DOHH2 (cell line): ENCODE data around the gene ZNRF2.

Experiments
- H3F3A ChIP-seq: fragments of 200-600 bp; sonication (generic), shearing (Covaris generic); 2 replicates; pipeline ENCODE4 v1.6.0; 2016; ENCODE audit warnings: antibody characterized with exemption, mild to moderate bottlenecking; ENCODE audit not compliant: control insufficient read depth, insufficient read depth
- H3K27ac ChIP-seq: fragments of 200-600 bp; sonication (generic); 2 replicates; pipeline ENCODE4 v1.5.1; 2014; ENCODE audit warnings: low read depth, mild to moderate bottlenecking, low read length, moderate library complexity
- H3K27me3 ChIP-seq: fragments of 200-600 bp; sonication (generic); 2 replicates; pipeline ENCODE4 v1.6.1; 2014; ENCODE audit warnings: mild to moderate bottlenecking, low read length, mixed read lengths; ENCODE audit not compliant: control insufficient read depth
- H3K36me3 ChIP-seq: fragments of 200-600 bp; sonication (generic); 2 replicates; pipeline ENCODE4 v1.6.1; 2014; ENCODE audit warnings: mild to moderate bottlenecking, low read length, moderate library complexity, mixed read lengths; ENCODE audit not compliant: control insufficient read depth
- H3K4me1 ChIP-seq: fragments of 200-600 bp; sonication (generic); 2 replicates; pipeline ENCODE4 v1.6.1; 2014; ENCODE audit warnings: mild to moderate bottlenecking, low read length, mixed read lengths; ENCODE audit not compliant: control insufficient read depth
- H3K4me2 ChIP-seq: fragments of 200-600 bp; sonication (generic); 2 replicates; pipeline ENCODE4 v1.6.0; 2014; ENCODE audit warnings: mild to moderate bottlenecking, low read length, moderate library complexity
- H3K4me3 ChIP-seq: fragments of 200-600 bp; sonication (generic); 2 replicates; pipeline ENCODE4 v1.5.1; 2014; ENCODE audit warnings: mild to moderate bottlenecking, low read length, mixed read lengths
- H3K79me2 ChIP-seq: fragments of 200-600 bp; sonication (generic); 2 replicates; pipeline ENCODE4 v1.6.1; 2014; ENCODE audit warnings: mild to moderate bottlenecking, low read length, mixed read lengths; ENCODE audit not compliant: control insufficient read depth
- H3K9me2 ChIP-seq: fragments of 200-600 bp; sonication (generic); replicated peaks from 2 replicates; pipeline ENCODE4 v1.6.1; 2014; ENCODE audit warnings: mild to moderate bottlenecking, low read length, mixed read lengths; ENCODE audit not compliant: control insufficient read depth
- H3K9me3 ChIP-seq: fragments of 200-600 bp; sonication (generic); 2 replicates; pipeline ENCODE4 v1.6.1; 2014; ENCODE audit warnings: antibody characterized with exemption, low read length, mixed read lengths; ENCODE audit not compliant: control insufficient read depth, insufficient read depth
- H4K20me1 ChIP-seq: fragments of 200-600 bp; sonication (generic); 2 replicates; pipeline ENCODE4 v1.6.0; 2014; ENCODE audit warnings: low read depth, mild to moderate bottlenecking, antibody characterized with exemption, low read length, moderate library complexity; ENCODE audit not compliant: control insufficient read depth, insufficient read depth
- CTCF ChIP-seq: fragments of 200-600 bp; sonication (generic); IDR thresholded peaks from one replicate; pipeline ENCODE4 v1.5.1; 2014; ENCODE audit warnings: antibody characterized with exemption, mild to moderate bottlenecking, low read depth, low read length; ENCODE audit not compliant: poor library complexity, severe bottlenecking
- EZH2phosphoT487 ChIP-seq: fragments of 200-600 bp; sonication (generic); IDR thresholded peaks from 2 replicates; pipeline ENCODE4 v1.6.1; 2017; ENCODE audit warnings: borderline replicate concordance, mild to moderate bottlenecking, antibody characterized with exemption, low read length, moderate library complexity, mixed read lengths

The ZNRF2 gene

DNA sequence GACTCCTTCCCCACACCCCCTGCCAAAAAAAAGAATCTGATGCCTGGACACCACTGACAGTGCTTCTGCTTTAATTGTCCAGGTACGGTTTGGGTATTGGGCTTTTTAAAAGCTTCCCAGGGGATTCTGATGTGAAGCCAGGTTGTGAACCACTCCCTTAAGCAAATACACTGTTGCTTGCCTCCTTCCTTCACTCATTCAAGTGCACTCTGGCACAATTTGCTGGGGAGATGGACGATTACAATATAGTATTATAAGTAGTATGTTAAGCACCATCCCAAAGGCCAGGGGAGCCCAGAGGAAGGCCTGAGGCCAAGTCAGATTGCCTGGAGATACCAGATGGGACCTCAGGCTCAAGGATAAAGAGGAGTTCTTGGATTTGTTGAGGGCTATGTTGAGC is 12.3 kb upstream of the ZNRF2 start:
- Histone ChIP-seq H3K79me2 (no peaks in the 10 kb centered on the region), H3K27me3 (no peaks in the 10 kb centered on the region), H3K36me3 (no peaks in the 10 kb centered on the region; the same call in 1 of the 2 replicates), H3K4me2 (no peak overlapping the region), H3F3A (peaks cover 9% of the 10 kb centered on the region), H4K20me1 (no peaks in the 10 kb centered on the region), H3K9me2 (no peaks in the 10 kb centered on the region), H3K9me3 (no peaks in the 10 kb centered on the region), H3K4me1 (peaks cover 50% of the 10 kb centered on the region), H3K4me3 (no peak overlapping the region), H3K27ac (no peak overlapping the region)
- TF ChIP-seq CTCF (no peak), EZH2phosphoT487 (no peak)

DNA sequence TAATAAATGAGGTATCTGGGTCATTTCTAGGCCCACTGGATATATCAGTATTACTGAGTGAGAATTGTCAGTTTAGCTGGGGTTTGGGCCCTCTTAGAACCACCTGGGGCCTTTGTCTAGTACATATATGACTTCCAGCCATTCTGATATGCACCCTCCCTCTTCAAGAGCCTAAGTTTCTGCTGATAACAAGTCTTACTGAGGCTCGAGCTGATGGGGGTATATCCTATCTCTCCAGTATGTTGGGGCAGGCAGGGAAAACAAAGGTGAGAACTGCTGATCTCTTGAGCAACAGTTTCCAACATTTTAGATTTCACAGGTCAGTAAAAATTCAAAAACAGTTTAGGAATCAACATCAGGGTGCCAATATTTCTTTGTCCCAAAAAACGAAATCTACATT is 10.8 kb upstream of the ZNRF2 start:
- H4K20me1 ChIP-seq: no peaks in the 10 kb centered on the region
- H3F3A ChIP-seq: peaks cover 9% of the 10 kb centered on the region
- peak overlapping the region; percentile 81 for H3K27ac ChIP-seq
- no peaks in the 10 kb centered on the region for H3K79me2 ChIP-seq
- H3K9me3 ChIP-seq: no peaks in the 10 kb centered on the region
- TF ChIP-seq EZH2phosphoT487 (no peak), CTCF (no peak)
- no peaks in the 10 kb centered on the region for H3K27me3 ChIP-seq
- no peaks in the 10 kb centered on the region; the same call in 1 of the 2 replicates for H3K36me3 ChIP-seq
- H3K4me2 ChIP-seq: peak overlapping the region; percentile 71
- peaks cover 64% of the 10 kb centered on the region for H3K4me1 ChIP-seq
- peak overlapping the region; percentile 54 for H3K4me3 ChIP-seq
- H3K9me2 ChIP-seq: no peaks in the 10 kb centered on the region

DNA sequence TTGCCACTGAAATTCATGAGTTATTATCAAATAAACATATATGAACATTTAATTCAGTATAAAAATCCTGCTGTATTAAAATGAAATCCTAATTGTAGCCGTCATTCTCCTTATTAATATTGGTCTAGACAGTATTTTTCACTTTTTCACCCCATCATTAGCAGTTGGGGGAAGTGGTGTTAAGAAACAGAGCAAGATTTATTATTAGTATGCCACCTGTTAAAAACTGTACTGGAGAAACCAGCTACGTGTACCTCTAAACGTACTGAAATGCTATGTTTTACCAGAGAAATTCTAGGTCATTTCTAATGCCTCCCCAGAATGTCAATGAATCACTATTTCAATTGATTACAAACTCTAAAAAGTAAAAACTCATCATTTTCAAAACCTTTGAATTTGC is 9.8 kb upstream of the ZNRF2 start:
- H3K4me3 ChIP-seq: peak overlapping the region; percentile 54
- H3K79me2 ChIP-seq: no peaks in the 10 kb centered on the region
- H3K4me2 ChIP-seq: peak overlapping the region; percentile 71
- no peak for TF ChIP-seq EZH2phosphoT487
- no peak for TF ChIP-seq CTCF
- no peaks in the 10 kb centered on the region for H4K20me1 ChIP-seq
- H3K4me1 ChIP-seq: peaks cover 72% of the 10 kb centered on the region
- H3K27ac ChIP-seq: peak overlapping the region; percentile 81
- H3F3A ChIP-seq: peaks cover 18% of the 10 kb centered on the region
- H3K27me3 ChIP-seq: no peaks in the 10 kb centered on the region
- no peaks in the 10 kb centered on the region; the same call in 1 of the 2 replicates for H3K36me3 ChIP-seq
- no peaks in the 10 kb centered on the region for H3K9me2 ChIP-seq
- no peaks in the 10 kb centered on the region for H3K9me3 ChIP-seq
